BE2C (cell line): ENCODE data around the gene ATP11B.
"Not testable (repeated sequence)": the region's sequence is repeated elsewhere in the genome, so short reads cannot be mapped to it uniquely, and the experiment has no call there.

Source experiments
- DNase-seq: peaks from one replicate; pipeline ENCODE4 v3.0.0-alpha.2; 2020
- H3K27me3 ChIP-seq: fragments of 250-450 bp; sonication (Bioruptor Pico); 2 replicates; pipeline ENCODE4 v1.5.1; 2020; ENCODE audit warnings: mild to moderate bottlenecking
- H3K36me3 ChIP-seq: fragments of 250-450 bp; sonication (Bioruptor Pico); 2 replicates; pipeline ENCODE4 v1.5.1; 2020; ENCODE audit warnings: mild to moderate bottlenecking
- H3K4me1 ChIP-seq: fragments of 250-450 bp; sonication (Bioruptor Pico); 2 replicates; pipeline ENCODE4 v1.5.1; 2020
- H3K4me3 ChIP-seq: 2 replicates; pipeline ENCODE4 v1.5.1; 2011; ENCODE audit warnings: low read depth, low read length
- H3K9me3 ChIP-seq: fragments of 250-450 bp; sonication (Bioruptor Pico); 2 replicates; pipeline ENCODE4 v1.5.1; 2020
- TF ChIP-seq, protein P1 (sequence below): IDR thresholded peaks from 2 replicates; pipeline ENCODE4 v1.5.1; 2012; ENCODE audit warnings: mild to moderate bottlenecking, low read depth, low read length

Gene ATP11B

GRCh38 chr3:182843478-182843877, 50.2 kb downstream of the ATP11B start:
- no peaks in the 10 kb centered on the region for H3K4me1 ChIP-seq
- H3K27me3 ChIP-seq, result no peaks in the 10 kb centered on the region
- H3K4me3 ChIP-seq, result no peak overlapping the region
- no peak for DNase-seq
- no peaks in the 10 kb centered on the region for H3K9me3 ChIP-seq
- no peaks in the 10 kb centered on the region for H3K36me3 ChIP-seq
- TF ChIP-seq, protein P1, sequence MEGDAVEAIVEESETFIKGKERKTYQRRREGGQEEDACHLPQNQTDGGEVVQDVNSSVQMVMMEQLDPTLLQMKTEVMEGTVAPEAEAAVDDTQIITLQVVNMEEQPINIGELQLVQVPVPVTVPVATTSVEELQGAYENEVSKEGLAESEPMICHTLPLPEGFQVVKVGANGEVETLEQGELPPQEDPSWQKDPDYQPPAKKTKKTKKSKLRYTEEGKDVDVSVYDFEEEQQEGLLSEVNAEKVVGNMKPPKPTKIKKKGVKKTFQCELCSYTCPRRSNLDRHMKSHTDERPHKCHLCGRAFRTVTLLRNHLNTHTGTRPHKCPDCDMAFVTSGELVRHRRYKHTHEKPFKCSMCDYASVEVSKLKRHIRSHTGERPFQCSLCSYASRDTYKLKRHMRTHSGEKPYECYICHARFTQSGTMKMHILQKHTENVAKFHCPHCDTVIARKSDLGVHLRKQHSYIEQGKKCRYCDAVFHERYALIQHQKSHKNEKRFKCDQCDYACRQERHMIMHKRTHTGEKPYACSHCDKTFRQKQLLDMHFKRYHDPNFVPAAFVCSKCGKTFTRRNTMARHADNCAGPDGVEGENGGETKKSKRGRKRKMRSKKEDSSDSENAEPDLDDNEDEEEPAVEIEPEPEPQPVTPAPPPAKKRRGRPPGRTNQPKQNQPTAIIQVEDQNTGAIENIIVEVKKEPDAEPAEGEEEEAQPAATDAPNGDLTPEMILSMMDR, result no peak

DNA sequence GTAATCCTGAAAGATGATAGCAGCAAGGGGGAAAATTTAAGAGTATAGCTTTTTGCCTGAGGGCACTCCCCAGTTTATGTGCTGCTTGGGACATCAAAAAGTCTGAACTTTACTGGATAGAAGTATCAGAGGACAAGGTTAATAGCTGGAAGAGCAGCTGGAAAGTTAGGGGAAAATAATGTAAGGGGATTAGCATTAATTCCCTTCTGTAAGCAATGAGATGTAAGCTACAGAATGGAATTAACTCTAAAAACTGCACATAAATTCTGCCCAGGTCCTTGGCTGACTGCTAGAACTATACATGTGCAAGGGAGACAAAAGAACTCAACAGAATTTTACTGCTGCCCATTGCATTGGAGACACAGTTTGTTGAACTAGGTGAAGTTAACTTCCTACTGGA, 55.6 kb downstream of the ATP11B start:
- Histone ChIP-seq H3K4me3 (no peak overlapping the region), H3K9me3 (no peaks in the 10 kb centered on the region), H3K4me1 (no peaks in the 10 kb centered on the region), H3K27me3 (no peaks in the 10 kb centered on the region), H3K36me3 (no peaks in the 10 kb centered on the region)
- TF ChIP-seq, protein P1, result no peak
- no peak for DNase-seq

DNA sequence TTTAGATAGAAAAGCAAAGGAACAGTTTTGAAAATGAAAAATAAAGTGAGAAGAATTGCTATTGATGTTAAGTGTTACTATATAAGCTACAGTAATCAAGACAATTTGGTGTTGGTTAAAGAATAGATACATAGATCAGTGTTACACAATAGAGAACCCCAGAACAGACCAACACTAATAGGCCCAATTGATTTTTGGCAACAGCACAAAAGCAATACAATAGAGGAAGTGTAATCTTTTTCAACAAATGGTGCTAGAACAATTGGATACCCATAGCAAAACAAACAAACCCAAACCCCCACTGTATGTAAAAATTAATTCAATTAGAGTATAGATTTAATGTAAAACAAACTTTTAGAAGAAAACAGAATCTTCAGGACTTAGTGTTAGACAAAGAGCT, 61.8 kb downstream of the ATP11B start:
- no peaks in the 10 kb centered on the region for H3K9me3 ChIP-seq
- H3K36me3 ChIP-seq, result no peaks in the 10 kb centered on the region
- TF ChIP-seq, protein P1, result no peak
- DNase-seq, result no peak
- no peak overlapping the region for H3K4me3 ChIP-seq
- no peaks in the 10 kb centered on the region for H3K4me1 ChIP-seq
- no peaks in the 10 kb centered on the region for H3K27me3 ChIP-seq

- TF ChIP-seq, protein P1, result no peak
- Histone ChIP-seq H3K36me3 (no peaks in the 10 kb centered on the region; the same call in 1 of the 2 replicates), H3K4me3 (no peak overlapping the region), H3K27me3 (no peaks in the 10 kb centered on the region), H3K9me3 (no peaks in the 10 kb centered on the region), H3K4me1 (no peaks in the 10 kb centered on the region)
- DNase-seq, result no peak
These were observed 68.0 kb downstream of the ATP11B start for GRCh38 chr3:182861348-182861747.

DNA sequence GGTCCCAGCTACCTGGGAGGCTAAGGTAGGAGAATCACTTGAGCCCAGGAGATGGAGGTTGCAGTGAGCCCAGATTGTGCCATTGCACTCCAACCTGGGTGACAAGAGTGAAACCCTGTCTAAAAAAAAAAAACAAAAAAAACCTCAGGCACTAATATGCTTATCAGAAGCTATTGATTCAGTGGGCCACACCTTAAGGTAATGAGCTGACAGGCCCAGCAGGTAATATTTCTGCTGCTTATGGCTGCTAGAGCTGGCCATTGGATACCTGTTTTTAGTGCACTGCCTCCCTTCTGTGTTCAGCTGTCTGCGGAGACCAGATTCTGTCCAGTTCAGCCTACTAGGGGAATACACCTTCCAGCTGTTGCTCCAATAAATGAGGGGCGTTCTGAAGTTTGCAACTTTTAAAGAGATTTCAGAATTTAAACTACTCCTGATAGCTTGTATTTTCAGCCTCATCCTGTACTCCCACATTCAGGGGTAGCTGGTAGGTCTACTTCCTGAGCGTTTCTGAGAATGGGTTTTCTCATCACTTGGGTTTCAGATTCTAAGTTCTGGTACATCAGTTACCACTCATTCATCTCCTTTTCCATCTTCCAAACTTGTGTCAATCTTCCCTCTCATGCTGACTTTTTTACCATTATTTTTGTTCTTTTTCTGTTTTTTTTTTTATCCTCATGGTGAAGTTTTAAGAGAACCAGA, 69.0 kb downstream of the ATP11B start:
- no peak overlapping the region for H3K4me3 ChIP-seq
- TF ChIP-seq, protein P1, result no peak
- no peak for DNase-seq
- no peaks in the 10 kb centered on the region for H3K27me3 ChIP-seq
- H3K36me3 ChIP-seq, result no peaks in the 10 kb centered on the region; the same call in 1 of the 2 replicates
- no peaks in the 10 kb centered on the region for H3K9me3 ChIP-seq
- no peaks in the 10 kb centered on the region for H3K4me1 ChIP-seq

- Histone ChIP-seq H3K36me3 (0 out of 2 replicates have a peak, but pooled peaks cover 3% of the 10 kb centered on the region), H3K4me1 (no peaks in the 10 kb centered on the region), H3K27me3 (no peaks in the 10 kb centered on the region), H3K4me3 (no peak overlapping the region), H3K9me3 (no peaks in the 10 kb centered on the region)
- no peak for DNase-seq
- TF ChIP-seq, protein P1, result no peak
These were observed 75.8 kb downstream of the ATP11B start for GRCh38 chr3:182869059-182869458.

GRCh38 chr3:182870917-182871316, 77.6 kb downstream of the ATP11B start:
- not testable (repeated sequence) for H3K27me3 ChIP-seq, H3K4me3 ChIP-seq, H3K9me3 ChIP-seq, H3K4me1 ChIP-seq, H3K36me3 ChIP-seq, DNase-seq
